NCI-H524 (cell line): ENCODE measurements around the gene NLRP8.
"Not testable (repeated sequence)": the region's sequence is repeated elsewhere in the genome, so short reads cannot be mapped to it uniquely, and the experiment has no call there.

Source experiments
- DNase-seq, 2 experiments: peaks; one replicate each; lab custom pipeline; 2025; lab: John Stamatoyannopoulos, UW

NLRP8 gene

DNA sequence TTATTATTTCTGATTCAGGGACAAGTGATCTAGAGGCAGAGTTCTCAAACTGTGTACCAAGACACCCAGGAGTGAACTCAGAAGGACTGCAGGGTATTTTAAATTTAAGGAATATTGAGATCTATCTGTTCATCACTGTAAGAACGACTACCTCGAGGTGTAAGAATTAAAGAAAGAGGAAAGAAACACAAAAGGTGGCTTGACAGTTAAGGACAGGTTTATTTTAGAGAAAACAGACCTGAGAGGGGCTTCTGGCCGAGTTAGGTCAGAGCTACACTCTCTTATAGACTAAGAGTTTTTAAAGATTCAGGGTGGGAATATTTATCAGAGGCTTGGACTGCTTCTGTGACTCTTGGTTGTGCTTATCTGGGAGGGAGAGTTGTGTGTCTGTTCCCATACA lies 26.4 kb downstream of the NLRP8 start:
- no peak for DNase-seq

DNA sequence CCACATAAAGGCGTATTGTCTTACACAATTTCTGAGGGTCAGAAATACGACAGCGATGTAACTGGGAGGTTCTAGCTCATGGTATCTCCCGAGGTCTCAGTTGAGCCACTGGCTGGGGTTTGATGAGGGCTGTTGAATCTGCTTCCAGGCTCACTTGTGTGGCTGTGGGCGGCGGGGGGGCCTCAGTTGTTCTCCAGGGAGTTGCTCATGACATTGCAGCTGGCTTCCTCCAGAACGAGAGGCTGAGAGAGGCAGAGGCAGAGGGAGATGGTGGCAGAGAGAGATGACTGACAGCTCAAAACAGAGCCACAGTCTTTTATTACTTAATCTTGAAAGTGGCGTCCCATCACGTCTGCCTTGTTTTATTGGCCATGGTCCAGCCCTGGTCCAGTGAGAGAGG lies 32.8 kb downstream of the NLRP8 start:
- no peak for DNase-seq

GRCh38 chr19:55985254-55985653 lies 37.6 kb downstream of the NLRP8 start:
- DNase-seq = no peak

DNA sequence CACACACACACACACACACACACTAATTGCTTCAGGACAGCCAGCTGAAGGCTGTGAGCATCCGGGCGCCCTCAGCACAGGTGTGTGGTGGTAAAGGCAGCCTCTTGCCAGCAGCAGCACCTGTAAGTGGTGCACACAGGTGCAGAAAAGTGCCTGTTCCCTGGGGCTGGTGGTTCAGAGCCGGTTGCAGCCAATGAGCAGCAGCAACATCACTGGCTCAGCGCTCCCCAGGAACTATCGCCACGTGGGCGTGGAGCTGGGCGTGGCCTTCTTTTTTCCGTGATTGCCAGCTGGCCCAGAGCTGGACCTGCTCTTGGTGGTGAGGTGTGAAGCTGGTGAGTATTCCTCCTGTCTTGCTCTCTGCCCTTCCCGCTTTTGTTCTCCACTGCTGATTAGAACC lies 38.9 kb downstream of the NLRP8 start, which contains the start of gene NLRP5:
NLRP5 (plus strand) TSS at position 289 of the 400 bp plus-strand sequence.
- DNase-seq = no peak

DNA sequence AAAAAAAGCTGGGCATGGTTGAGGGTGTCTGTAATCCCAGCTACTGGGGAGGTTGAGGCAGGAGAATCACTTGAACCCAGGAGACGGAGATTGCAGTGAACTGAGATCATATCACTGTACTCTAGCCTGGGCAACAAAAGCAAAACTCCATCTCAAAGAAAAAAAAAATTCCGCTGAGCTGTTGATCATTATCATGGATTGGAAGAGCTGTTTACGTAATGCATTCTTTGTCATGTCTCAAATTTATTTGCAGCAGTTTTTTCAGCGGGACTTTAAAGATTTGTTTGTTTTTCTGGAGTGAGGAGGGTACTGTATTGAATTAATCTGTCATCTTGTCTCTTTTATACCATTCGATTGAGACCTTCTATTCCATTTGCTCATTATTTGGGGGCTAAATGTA lies 43.2 kb downstream of the NLRP8 start:
- no peak for DNase-seq

- no peak for DNase-seq
Observed at GRCh38 chr19:55993492-55993891, 45.9 kb downstream of the NLRP8 start.

DNA sequence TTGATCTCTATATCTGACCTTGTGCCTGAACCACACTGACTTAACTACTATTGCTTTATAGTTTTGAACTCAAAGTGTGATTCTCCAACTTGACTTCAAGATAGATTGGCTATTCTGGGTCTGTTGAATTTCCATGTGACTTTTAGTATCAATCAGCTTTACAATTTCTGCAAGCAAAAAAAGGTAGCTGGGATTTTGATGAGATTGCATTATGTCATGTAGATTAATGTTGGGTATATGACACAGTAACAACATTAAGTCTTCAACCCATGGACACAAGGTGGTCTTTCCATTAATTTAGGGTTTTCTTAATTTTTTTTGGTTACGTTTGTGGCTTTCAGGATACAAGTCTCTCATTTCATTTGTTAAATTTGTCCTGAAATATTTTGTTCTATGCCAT lies 67.1 kb downstream of the NLRP8 start:
- DNase-seq = no peak

- DNase-seq = no peak
Observed at GRCh38 chr19:56015756-56016155, 68.1 kb downstream of the NLRP8 start.

DNA sequence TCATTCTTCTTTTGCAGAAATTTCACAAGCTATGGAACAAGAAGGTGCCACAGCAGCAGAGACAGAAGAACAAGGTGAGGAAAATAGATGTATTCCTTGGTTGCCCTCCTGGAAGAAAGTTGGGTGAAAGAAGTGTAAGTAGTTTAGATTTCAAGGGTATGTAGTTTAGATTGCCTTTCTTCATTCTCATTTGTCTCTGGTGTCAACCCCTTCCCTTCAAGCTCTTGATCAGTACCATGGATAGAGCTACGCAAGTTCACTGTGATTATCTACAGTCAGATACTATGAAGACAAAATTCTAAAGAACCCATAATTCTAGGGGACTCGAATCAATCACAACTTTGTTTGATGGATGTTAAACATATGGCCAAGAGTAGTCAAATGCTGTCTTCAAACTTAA lies 71.7 kb downstream of the NLRP8 start:
- not testable (repeated sequence) for DNase-seq

- DNase-seq = not testable (repeated sequence)
Observed at GRCh38 chr19:56020355-56020975, 72.8 kb downstream of the NLRP8 start.

GRCh38 chr19:56026769-56027168 lies 79.1 kb downstream of the NLRP8 start:
- DNase-seq = no peak
